WERI-Rb-1 (cell line): Measurements from ENCODE around the gene NXPH3.

Source experiments
- DNase-seq: peaks from one replicate; pipeline ENCODE4 v3.0.0-alpha.2; 2020
- H3K27ac ChIP-seq: fragments of 250-450 bp; sonication (Bioruptor Pico); 2 replicates; pipeline ENCODE4 v1.5.1; 2020; ENCODE audit warnings: mild to moderate bottlenecking, moderate library complexity
- H3K27me3 ChIP-seq: fragments of 250-450 bp; sonication (Bioruptor Pico); 2 replicates; pipeline ENCODE4 v1.5.1; 2021; ENCODE audit warnings: mild to moderate bottlenecking, low read depth, moderate library complexity; ENCODE audit not compliant: insufficient read depth, severe bottlenecking
- H3K36me3 ChIP-seq: fragments of 250-450 bp; sonication (Bioruptor Pico); 2 replicates; pipeline ENCODE4 v1.5.1; 2020; ENCODE audit warnings: mild to moderate bottlenecking, moderate library complexity
- H3K4me3 ChIP-seq: 2 replicates; pipeline ENCODE4 v1.5.1; 2011; ENCODE audit warnings: low read depth, mild to moderate bottlenecking, control low read depth, low read length
- H3K9me3 ChIP-seq: fragments of 250-450 bp; sonication (Bioruptor Pico); 2 replicates; pipeline ENCODE4 v1.5.1; 2021; ENCODE audit warnings: mild to moderate bottlenecking, moderate library complexity; ENCODE audit not compliant: severe bottlenecking
- CTCF ChIP-seq: IDR thresholded peaks from 2 replicates; pipeline ENCODE4 v1.5.1; 2011; ENCODE audit warnings: low read depth, mild to moderate bottlenecking, control low read depth, inconsistent platforms, low read length

Gene NXPH3

DNA sequence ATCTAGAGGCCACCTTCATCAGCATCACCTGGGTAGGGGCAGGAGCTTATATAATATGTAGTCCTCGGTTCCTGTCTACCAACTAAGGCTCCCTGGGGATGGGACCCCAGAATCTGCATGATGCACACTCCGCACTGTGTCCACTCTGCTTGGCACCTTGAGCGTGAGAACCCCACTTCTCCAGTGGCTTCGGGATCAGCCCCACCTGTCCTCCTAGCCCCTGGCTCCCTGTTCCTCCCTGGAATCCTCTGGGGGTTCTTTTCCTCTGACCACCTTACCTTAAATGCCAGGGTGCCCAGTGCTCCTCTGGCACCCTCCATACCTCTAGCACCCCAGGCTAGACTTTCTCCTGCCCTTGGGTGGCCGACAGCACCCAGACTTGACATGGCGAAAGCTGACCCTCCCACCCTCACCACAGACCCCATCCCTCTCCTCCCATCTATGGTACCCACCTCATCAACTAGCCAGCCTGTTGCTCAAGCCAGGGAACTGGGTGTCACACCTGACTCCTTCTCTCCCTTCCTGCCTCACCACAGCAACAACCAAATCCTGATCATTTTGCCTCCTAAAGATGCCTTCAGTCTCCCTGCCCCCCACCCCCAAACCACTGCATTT, 2.8 kb upstream of the NXPH3 start:
- H3K4me3 ChIP-seq, result no peak overlapping the region
- no peak for DNase-seq
- H3K27me3 ChIP-seq, result peaks cover 5% of the 10 kb centered on the region
- no peak for TF ChIP-seq CTCF
- H3K27ac ChIP-seq, result no peak overlapping the region
- no peaks in the 10 kb centered on the region for H3K36me3 ChIP-seq
- no peaks in the 10 kb centered on the region for H3K9me3 ChIP-seq

DNA sequence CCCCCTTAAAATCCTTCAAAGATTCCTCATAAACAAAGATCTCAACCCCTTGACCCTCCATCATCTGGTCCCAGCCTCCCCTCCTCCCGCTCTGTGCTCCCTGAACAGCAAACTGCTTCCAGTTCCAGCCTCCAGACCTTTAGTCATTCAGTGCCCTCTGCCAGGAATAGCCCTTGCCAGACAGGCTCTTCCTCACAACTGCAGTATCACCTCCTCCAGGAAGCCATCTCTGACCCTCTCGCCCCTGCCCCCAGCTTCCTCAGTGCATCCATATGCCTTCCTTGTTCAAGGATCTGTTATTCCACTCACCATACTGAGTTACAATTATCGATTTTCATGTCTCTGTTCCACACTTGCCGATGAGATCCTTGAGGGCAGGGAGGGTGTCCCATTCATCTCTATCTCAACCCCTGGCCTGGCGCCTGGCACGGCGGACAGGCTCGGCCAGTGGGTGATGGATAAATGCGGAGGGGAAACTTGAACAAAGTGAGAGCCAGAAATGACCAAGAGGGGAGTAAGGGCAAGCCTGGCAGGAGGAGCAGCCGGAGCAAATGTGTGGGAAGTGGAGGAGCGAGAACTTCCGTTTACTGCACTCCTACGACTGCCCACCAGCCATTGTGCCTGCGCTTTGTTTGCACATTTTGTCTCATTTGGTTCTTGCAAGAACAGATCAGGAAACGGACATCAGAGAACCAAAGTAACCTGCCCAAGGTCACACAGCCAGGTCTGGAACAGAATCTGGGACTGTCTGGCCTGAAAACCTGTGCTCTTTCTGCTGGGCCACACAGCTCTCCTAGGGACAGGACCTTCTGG, 2.0 kb upstream of the NXPH3 start:
- no peak for DNase-seq
- H3K27ac ChIP-seq, result no peak overlapping the region
- TF ChIP-seq CTCF, result no peak
- H3K36me3 ChIP-seq, result no peaks in the 10 kb centered on the region
- no peaks in the 10 kb centered on the region for H3K9me3 ChIP-seq
- H3K4me3 ChIP-seq, result no peak overlapping the region
- peaks cover 5% of the 10 kb centered on the region for H3K27me3 ChIP-seq

DNA sequence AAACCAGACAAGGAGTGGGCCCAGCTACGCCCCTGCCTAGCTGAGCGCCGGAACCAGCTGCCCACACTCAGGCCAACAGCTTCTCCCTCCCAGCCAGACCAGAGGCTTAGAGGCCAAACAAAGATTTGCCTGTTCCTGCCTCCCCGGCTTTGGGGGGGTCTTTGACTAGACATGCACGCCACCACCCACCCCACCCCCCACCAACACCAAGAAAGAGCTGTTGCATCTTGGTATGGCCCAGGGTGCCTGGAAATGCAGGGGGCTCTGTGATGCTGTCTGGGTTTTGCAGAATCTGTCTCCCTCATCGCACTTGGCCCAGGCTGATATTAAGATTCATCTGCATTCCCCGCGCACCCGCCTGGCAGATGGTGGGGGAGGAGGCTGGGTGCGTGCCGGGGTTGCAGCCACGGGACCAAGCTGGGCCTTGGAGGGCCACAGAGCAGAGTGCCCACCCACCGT, 1.3 kb upstream of the NXPH3 start:
- no peak for TF ChIP-seq CTCF
- H3K27ac ChIP-seq, result no peak overlapping the region
- H3K27me3 ChIP-seq, result peaks cover 5% of the 10 kb centered on the region

GRCh38 chr17:49574945-49575678, 559 bp upstream of the NXPH3 start:
- peak overlapping the region; percentile 45 for H3K4me3 ChIP-seq
- peak overlapping the region; percentile 7; the same call in 1 of the 2 replicates for H3K27ac ChIP-seq
- H3K36me3 ChIP-seq, result no peaks in the 10 kb centered on the region
- peaks cover 5% of the 10 kb centered on the region for H3K27me3 ChIP-seq
- TF ChIP-seq CTCF, result no peak
- no peak for DNase-seq
- H3K9me3 ChIP-seq, result no peaks in the 10 kb centered on the region

More for the DNA sequence above, 1.3 kb upstream of the NXPH3 start:
- Histone ChIP-seq H3K9me3 (no peaks in the 10 kb centered on the region), H3K4me3 (no peak overlapping the region), H3K36me3 (no peaks in the 10 kb centered on the region)
- DNase-seq, result no peak

GRCh38 chr17:49576088-49576916, 631 bp downstream of the NXPH3 start:
- no peak overlapping the region for H3K27ac ChIP-seq
- peaks cover 5% of the 10 kb centered on the region for H3K27me3 ChIP-seq
- peak; percentile 73 for DNase-seq
- TF ChIP-seq CTCF, result no peak
- peak overlapping the region; percentile 71 for H3K4me3 ChIP-seq
- no peaks in the 10 kb centered on the region; the same call in 1 of the 2 replicates for H3K36me3 ChIP-seq
- H3K9me3 ChIP-seq, result no peaks in the 10 kb centered on the region
